HG03558 (cell line): ENCODE data around the gene FOXN3.

Source experiments
- ATAC-seq: cut with Tn5 transposase; IDR thresholded peaks from one replicate; pipeline ENCODE4 v1.9.1; 2021; ENCODE audit warnings: moderate number of reproducible peaks; ENCODE audit not compliant: unreplicated experiment; ENCODE audit errors: extremely low read depth

The FOXN3 gene, protein sequence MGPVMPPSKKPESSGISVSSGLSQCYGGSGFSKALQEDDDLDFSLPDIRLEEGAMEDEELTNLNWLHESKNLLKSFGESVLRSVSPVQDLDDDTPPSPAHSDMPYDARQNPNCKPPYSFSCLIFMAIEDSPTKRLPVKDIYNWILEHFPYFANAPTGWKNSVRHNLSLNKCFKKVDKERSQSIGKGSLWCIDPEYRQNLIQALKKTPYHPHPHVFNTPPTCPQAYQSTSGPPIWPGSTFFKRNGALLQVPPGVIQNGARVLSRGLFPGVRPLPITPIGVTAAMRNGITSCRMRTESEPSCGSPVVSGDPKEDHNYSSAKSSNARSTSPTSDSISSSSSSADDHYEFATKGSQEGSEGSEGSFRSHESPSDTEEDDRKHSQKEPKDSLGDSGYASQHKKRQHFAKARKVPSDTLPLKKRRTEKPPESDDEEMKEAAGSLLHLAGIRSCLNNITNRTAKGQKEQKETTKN

GRCh38 chr14:89417091-89417464 is at the start of gene FOXN3:
Gene FOXN3, minus strand, starts transcription at chr14:89417233. Its CDS starts 4,757 bp downstream, at chr14:89412476.
- peak; percentile 24 for ATAC-seq

GRCh38 chr14:89466484-89466883 is 49.5 kb upstream of the FOXN3 start:
- no peak for ATAC-seq

- ATAC-seq: no peak
Measured at GRCh38 chr14:89465876-89466275, 48.8 kb upstream of the FOXN3 start.

- no peak for ATAC-seq
Measured at GRCh38 chr14:89461256-89461655, 44.2 kb upstream of the FOXN3 start.

GRCh38 chr14:89458713-89459420 is 41.8 kb upstream of the FOXN3 start:
- ATAC-seq: no peak

DNA sequence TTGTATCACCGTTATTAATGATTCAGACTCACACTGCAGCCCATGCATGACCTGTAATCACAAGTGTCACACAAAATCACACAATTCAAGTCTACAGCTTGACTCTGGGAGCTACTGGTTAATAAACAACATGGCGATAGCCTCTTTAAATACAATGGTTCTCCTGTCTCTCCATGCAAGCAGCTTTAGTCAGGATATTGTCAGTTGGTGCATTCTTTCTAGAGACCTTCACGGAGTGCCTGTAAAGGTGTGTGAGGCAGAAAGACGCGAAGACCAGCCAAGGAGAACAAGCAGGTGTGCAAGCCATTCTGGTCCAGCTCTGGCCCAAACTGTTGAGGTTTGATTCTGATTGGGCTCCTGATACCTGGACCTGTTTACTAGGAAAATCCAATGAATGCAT is 40.0 kb upstream of the FOXN3 start:
- no peak for ATAC-seq

DNA sequence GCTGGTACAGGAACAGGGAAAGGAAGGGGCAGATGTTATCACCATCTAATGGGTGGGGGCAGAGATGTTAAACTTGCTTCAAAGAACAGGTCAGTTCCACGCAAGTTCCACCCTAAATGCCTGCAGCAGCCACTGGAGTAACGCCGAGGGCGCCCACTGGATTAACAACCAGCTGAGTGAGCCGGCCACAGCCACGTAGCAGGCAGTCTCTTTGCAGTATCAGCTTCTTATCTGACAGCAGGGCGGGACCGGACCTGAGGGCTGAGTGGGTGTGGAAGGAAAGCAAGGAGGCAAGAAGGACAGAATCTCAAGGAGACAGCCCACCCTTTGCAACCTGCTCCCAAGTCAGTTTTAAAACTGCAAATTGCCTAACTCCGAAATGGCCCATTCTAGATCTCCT is 38.4 kb upstream of the FOXN3 start:
- ATAC-seq: no peak

DNA sequence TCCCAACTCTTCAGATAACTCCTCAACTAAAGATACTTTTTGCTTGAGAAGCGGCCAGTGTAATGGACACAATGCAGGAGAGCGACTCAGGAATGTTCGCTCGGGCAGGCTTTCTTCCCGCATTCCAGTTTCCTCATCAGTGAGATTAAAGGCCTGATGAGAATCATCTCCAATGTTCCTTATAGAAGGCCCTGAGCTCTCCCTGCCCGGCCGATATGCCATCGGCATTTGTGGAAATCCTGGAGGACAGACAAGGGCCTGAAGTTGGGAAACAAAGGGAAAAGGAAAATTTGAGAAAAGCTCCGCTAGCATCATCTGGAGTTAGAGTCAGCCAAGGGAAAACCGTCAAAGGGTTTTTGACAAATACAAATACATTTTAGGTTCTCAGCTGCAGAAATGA is 38.0 kb upstream of the FOXN3 start:
- ATAC-seq: no peak

- no peak for ATAC-seq
Measured at GRCh38 chr14:89452281-89452680, 35.2 kb upstream of the FOXN3 start.

DNA sequence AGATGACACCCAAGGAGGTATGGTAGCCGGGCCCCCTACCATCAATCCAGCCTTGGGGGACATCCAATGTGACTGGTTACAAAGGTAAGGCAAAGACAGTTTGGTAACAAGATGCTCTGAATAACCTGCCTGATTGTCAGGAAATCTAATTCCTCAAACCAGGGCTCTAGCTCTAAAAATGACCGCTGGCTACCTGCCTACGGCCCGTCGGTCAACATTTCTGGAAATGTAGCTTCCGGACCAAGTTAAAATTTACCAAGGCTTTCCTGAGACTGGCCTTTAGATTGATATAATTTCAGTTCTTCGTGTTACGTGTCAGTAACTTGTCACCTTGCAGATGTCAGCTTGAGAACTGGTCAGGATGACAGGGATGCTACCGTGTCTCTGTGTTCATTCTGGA is 34.2 kb upstream of the FOXN3 start:
- ATAC-seq: no peak

DNA sequence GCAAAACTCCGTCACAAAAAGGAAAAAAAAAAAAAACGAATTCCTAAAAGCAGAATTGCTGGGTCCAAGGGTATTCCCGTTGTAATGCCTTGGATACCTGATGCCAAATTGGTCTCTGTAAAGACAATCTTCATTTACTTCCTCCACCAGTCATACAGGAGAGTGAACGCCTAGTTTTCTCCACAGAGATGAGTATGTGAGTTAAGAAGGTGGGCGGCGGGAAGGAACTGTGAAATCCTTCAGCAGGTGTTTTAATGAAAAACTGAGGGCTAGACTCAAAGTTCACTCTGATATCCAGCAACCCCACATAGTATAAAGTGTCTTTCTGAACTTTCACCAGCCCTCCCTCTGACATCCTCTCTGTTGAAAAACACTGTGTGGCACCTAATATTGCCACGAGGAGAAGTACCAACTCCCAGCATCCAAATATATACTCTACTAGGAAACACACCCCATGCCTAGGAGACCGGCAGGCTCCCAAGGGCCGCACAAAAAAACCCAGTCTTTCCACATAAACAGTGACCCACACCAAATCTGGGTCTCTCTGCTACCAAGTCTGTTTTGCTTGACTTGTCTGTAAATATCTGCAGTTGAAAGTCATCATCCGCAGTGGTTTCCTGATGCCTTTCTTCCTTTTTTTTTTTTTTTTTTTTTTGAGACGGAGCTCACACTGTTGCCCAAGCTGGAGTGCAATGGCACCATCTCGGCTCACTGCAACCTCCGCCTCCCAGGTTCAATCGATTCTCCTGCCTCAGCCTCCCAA is 30.3 kb upstream of the FOXN3 start:
- ATAC-seq: no peak

GRCh38 chr14:89445273-89445973 is 28.4 kb upstream of the FOXN3 start:
- no peak for ATAC-seq

- no peak for ATAC-seq
Measured at GRCh38 chr14:89444516-89445125, 27.6 kb upstream of the FOXN3 start.

DNA sequence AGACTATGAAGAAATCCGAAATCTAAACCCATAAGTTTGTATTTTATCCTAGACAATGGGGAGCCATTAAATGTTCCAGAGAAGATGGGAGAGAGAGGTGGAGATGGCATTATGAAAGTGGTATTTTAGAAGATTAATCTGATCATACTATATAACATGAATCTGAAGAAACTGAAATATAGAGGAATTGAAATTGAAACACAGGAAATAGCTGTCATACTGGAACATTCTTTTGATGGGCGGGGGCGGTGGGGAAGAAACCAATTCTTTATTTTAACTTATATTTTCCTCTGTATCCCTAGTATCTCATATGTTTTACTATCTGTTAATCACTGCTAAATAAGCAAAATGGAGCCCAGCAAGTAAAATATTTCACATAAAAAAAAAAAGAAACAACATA is 27.0 kb upstream of the FOXN3 start:
- no peak for ATAC-seq

DNA sequence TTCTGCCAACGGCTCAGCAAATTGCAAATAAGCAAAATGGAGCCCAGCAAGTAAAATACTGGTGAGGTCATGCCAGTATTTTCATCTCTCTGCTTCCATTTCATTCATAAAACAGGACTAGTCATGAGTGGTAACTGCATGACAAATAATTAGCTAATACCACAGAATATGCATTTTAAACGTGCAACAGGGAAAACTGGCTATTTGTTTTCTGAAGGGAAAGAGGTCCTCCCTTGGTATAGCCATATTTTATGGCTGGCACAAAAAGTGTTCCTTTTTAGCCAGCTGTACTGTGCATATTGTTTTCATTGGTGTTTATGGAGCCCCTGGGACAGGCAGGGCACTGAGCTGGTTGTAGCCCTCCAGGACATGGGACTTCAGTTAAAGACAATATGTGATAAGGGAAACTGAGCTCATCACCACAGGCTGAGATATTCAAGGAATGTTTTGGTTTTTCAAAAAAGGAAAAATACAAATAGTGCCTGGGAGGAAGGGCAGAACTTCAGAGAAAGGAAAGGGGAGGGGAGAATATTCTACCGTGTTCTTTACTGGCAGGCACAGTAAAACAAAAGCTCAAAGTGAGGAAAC is 26.1 kb upstream of the FOXN3 start:
- ATAC-seq: no peak

DNA sequence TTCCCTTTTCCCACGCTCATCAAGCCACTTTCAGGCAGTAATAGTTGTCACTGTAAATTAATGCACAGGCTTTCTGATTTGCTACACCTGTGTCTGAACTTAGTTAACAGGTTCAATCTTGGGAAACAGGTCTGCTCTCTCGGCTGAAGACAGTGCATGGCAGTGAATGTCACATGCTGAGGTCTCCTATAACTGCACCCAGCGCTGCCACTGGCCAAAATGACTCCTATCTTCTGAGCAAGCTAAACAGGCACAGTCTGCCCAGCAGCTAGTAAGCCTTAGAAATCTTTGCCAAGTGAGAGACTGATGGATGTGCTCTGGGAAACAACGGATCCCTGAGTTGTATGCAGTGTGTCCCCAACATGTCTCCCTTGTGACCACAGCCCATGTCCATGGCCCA is 25.2 kb upstream of the FOXN3 start:
- ATAC-seq: no peak

DNA sequence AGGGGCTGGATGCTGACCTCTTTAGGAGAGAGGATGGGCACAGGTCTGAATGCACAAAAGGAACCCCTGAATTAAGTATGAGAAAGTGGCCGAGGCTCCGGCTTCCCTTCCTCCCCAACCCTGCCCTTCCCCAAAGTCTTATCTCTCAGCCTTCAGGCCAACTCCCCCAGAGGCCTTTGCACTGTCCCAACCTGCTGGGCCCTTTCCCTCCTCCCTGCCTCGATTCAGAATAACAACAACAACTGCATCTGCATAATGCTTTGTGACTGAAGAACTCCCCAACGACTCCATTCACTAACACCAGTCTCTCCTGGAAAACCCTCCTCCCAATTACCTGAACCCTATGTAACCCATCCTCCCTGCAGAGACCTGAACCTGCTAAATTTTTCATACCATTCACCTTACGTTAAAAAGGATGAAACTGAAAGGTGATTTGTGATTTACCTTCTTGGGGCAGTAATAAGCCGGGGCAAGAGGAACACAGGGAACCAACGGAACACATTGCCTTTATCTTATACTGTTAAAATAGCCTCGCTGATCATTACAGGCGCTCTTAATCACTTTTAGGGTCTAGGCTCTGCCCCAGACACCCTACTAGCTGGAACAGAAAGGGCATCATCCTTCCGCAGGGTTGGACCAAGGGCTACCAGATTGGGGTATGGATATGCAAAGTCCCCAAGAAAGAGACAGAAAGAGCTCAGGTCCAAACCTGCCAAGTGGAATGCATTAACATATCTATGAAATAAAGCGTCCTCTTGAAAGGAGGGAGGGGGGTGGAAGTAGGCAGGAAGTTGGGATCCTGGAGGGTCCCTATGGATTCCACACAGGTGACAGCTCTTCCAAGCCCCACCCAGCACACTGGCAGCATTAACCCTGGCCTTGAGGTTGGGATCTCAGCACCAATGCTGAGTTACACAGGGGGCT is 24.2 kb upstream of the FOXN3 start:
- ATAC-seq: no peak

- no peak for ATAC-seq
Measured at GRCh38 chr14:89435892-89436656, 19.0 kb upstream of the FOXN3 start.
